Measurements from ENCODE around the gene GIGYF1. TPM values are rescaled to one million over a fixed set of nuclear protein-coding genes. Genes with fewer than 3 reads are reported as not detected.

The GIGYF1 gene
- total and polyA plus RNA-seq, 5 donors from 2014 or later: 0.71 to 82.4 (median 0.76) TPM

- Histone ChIP-seq H3K27ac (ENCODE audit: insufficient read depth, low read length, poor library complexity, severe bottlenecking) (no peak overlapping the region), H3K4me3 (ENCODE audit: low read depth, low read length) (no peak overlapping the region), H3K4me1 (ENCODE audit: control insufficient read depth, insufficient read depth, low read length, poor library complexity, severe bottlenecking) (peaks cover 26% of the 10 kb centered on the region), H3K9me3 (ENCODE audit: control insufficient read depth in 2 of 2, low read length in 2 of 2) (no peaks in the 10 kb centered on the region), H3K36me3 (ENCODE audit: control insufficient read depth, insufficient read depth, low read length) (peaks cover 51% of the 10 kb centered on the region), H3K27me3 (ENCODE audit: control insufficient read depth, insufficient read depth, low read length) (no peaks in the 10 kb centered on the region)
- DNase-seq (peak in 2 of 3 donors; percentile 17 to 53), ATAC-seq (ENCODE audit: low read depth in 2 of 2) (no peak)
- peak overlapping the region in 3 of 4 donors; percentile 16 to 49 (median 19) for H3K4me3 Mint-ChIP-seq
- no peaks in the 10 kb centered on the region for H3K27me3 Mint-ChIP-seq
- H3K36me3 Mint-ChIP-seq: peaks cover 8% of the 10 kb centered on the region
- peak overlapping the region in 2 of 3 donors; percentile 42 to 86 for H3K27ac Mint-ChIP-seq
- H3K4me1 Mint-ChIP-seq: peaks cover 4 to 45% (median 12%) of the 10 kb centered on the region in 4 donors
- H3K9me3 Mint-ChIP-seq: peaks cover 0 to 1% (median 0%) of the 10 kb centered on the region in 7 donors
These were observed 12.4 kb downstream of the GIGYF1 start for GRCh38 chr7:100681491-100682227.

- Mint-ChIP-seq H3K4me3 (peak overlapping the region in 2 of 4 donors; percentile 19 to 49), H3K27ac (peak overlapping the region in 2 of 3 donors; percentile 16 to 28), H3K4me1 (peaks cover 4 to 49% (median 14%) of the 10 kb centered on the region in 4 donors), H3K9me3 (peaks cover 0 to 1% (median 0%) of the 10 kb centered on the region in 7 donors), H3K36me3 (peaks cover 8% of the 10 kb centered on the region), H3K27me3 (no peaks in the 10 kb centered on the region)
- H3K27ac ChIP-seq (ENCODE audit: insufficient read depth, low read length, poor library complexity, severe bottlenecking): peak overlapping the region; percentile 41
- peaks cover 47% of the 10 kb centered on the region for H3K36me3 ChIP-seq (ENCODE audit: control insufficient read depth, insufficient read depth, low read length)
- H3K4me1 ChIP-seq (ENCODE audit: control insufficient read depth, insufficient read depth, low read length, poor library complexity, severe bottlenecking): peaks cover 35% of the 10 kb centered on the region
- DNase-seq: no peak
- H3K9me3 ChIP-seq (ENCODE audit: control insufficient read depth in 2 of 2, low read length in 2 of 2): no peaks in the 10 kb centered on the region
- no peak overlapping the region for H3K4me3 ChIP-seq (ENCODE audit: low read depth, low read length)
- H3K27me3 ChIP-seq (ENCODE audit: control insufficient read depth, insufficient read depth, low read length): no peaks in the 10 kb centered on the region
- ATAC-seq (ENCODE audit: low read depth in 2 of 2): no peak
These were observed 13.3 kb downstream of the GIGYF1 start for GRCh38 chr7:100680576-100681271.

GRCh38 chr7:100679927-100680575 is 14.0 kb downstream of the GIGYF1 start:
- H3K27me3 ChIP-seq (ENCODE audit: control insufficient read depth, insufficient read depth, low read length): no peaks in the 10 kb centered on the region
- Mint-ChIP-seq H3K9me3 (peaks cover 0 to 1% (median 0%) of the 10 kb centered on the region in 7 donors), H3K27me3 (no peaks in the 10 kb centered on the region), H3K36me3 (peaks cover 4% of the 10 kb centered on the region), H3K4me1 (peaks cover 4 to 49% (median 14%) of the 10 kb centered on the region in 4 donors), H3K4me3 (peak overlapping the region in 2 of 4 donors; percentile 43 to 54), H3K27ac (peak overlapping the region in 2 of 3 donors; percentile 16 to 28)
- H3K9me3 ChIP-seq (ENCODE audit: control insufficient read depth in 2 of 2, low read length in 2 of 2): no peaks in the 10 kb centered on the region
- H3K4me1 ChIP-seq (ENCODE audit: control insufficient read depth, insufficient read depth, low read length, poor library complexity, severe bottlenecking): peaks cover 35% of the 10 kb centered on the region
- no peak for ATAC-seq (ENCODE audit: low read depth in 2 of 2)
- H3K4me3 ChIP-seq (ENCODE audit: low read depth, low read length): no peak overlapping the region
- no peak overlapping the region for H3K27ac ChIP-seq (ENCODE audit: insufficient read depth, low read length, poor library complexity, severe bottlenecking)
- H3K36me3 ChIP-seq (ENCODE audit: control insufficient read depth, insufficient read depth, low read length): peaks cover 44% of the 10 kb centered on the region
- DNase-seq: no peak

- Mint-ChIP-seq H3K27ac (no peak overlapping the region), H3K4me1 (peaks cover 4 to 49% (median 14%) of the 10 kb centered on the region in 4 donors), H3K4me3 (no peak overlapping the region), H3K27me3 (no peaks in the 10 kb centered on the region), H3K36me3 (peaks cover 4% of the 10 kb centered on the region), H3K9me3 (peaks cover 0 to 1% (median 0%) of the 10 kb centered on the region in 7 donors)
- H3K27me3 ChIP-seq (ENCODE audit: control insufficient read depth, insufficient read depth, low read length): no peaks in the 10 kb centered on the region
- ATAC-seq (ENCODE audit: low read depth in 2 of 2) (no peak), DNase-seq (no peak)
- peaks cover 35% of the 10 kb centered on the region for H3K4me1 ChIP-seq (ENCODE audit: control insufficient read depth, insufficient read depth, low read length, poor library complexity, severe bottlenecking)
- H3K36me3 ChIP-seq (ENCODE audit: control insufficient read depth, insufficient read depth, low read length): peaks cover 36% of the 10 kb centered on the region
- H3K9me3 ChIP-seq (ENCODE audit: control insufficient read depth in 2 of 2, low read length in 2 of 2): no peaks in the 10 kb centered on the region
- H3K4me3 ChIP-seq (ENCODE audit: low read depth, low read length): no peak overlapping the region
- no peak overlapping the region for H3K27ac ChIP-seq (ENCODE audit: insufficient read depth, low read length, poor library complexity, severe bottlenecking)
These were observed 14.7 kb downstream of the GIGYF1 start for GRCh38 chr7:100679129-100679926.

- peaks cover 35% of the 10 kb centered on the region for H3K36me3 ChIP-seq (ENCODE audit: control insufficient read depth, insufficient read depth, low read length)
- ATAC-seq (ENCODE audit: low read depth in 2 of 2): no peak
- H3K4me1 ChIP-seq (ENCODE audit: control insufficient read depth, insufficient read depth, low read length, poor library complexity, severe bottlenecking): peaks cover 36% of the 10 kb centered on the region
- H3K27ac ChIP-seq (ENCODE audit: insufficient read depth, low read length, poor library complexity, severe bottlenecking): no peak overlapping the region
- H3K4me3 ChIP-seq (ENCODE audit: low read depth, low read length): no peak overlapping the region
- Mint-ChIP-seq H3K4me1 (peaks cover 4 to 49% (median 14%) of the 10 kb centered on the region in 4 donors), H3K9me3 (peaks cover 0 to 1% (median 0%) of the 10 kb centered on the region in 7 donors), H3K36me3 (peaks cover 3% of the 10 kb centered on the region), H3K27me3 (peaks cover under 1% of the 10 kb centered on the region), H3K4me3 (peak overlapping the region in 3 of 4 donors; percentile 24 to 96 (median 26)), H3K27ac (peak overlapping the region in 1 of 3 donors; percentile 79)
- no peaks in the 10 kb centered on the region for H3K9me3 ChIP-seq (ENCODE audit: control insufficient read depth in 2 of 2, low read length in 2 of 2)
- H3K27me3 ChIP-seq (ENCODE audit: control insufficient read depth, insufficient read depth, low read length): no peaks in the 10 kb centered on the region
- DNase-seq: no peak
These were observed 15.6 kb downstream of the GIGYF1 start for GRCh38 chr7:100678291-100678984.

- peaks cover 0 to 1% (median 0%) of the 10 kb centered on the region in 7 donors for H3K9me3 Mint-ChIP-seq
- no peaks in the 10 kb centered on the region for H3K36me3 Mint-ChIP-seq
- no peak overlapping the region for H3K4me3 ChIP-seq (ENCODE audit: low read depth, low read length)
- peaks cover 4 to 54% (median 18%) of the 10 kb centered on the region in 4 donors for H3K4me1 Mint-ChIP-seq
- H3K27ac Mint-ChIP-seq: peak overlapping the region; percentile 48 to 82 (median 75)
- H3K27me3 ChIP-seq (ENCODE audit: control insufficient read depth, insufficient read depth, low read length): no peaks in the 10 kb centered on the region
- no peaks in the 10 kb centered on the region for H3K9me3 ChIP-seq (ENCODE audit: control insufficient read depth in 2 of 2, low read length in 2 of 2)
- H3K36me3 ChIP-seq (ENCODE audit: control insufficient read depth, insufficient read depth, low read length): peaks cover 27% of the 10 kb centered on the region
- no peak overlapping the region for H3K27ac ChIP-seq (ENCODE audit: insufficient read depth, low read length, poor library complexity, severe bottlenecking)
- peaks cover 7% of the 10 kb centered on the region for H3K27me3 Mint-ChIP-seq
- no peak for DNase-seq
- no peak for ATAC-seq (ENCODE audit: low read depth in 2 of 2)
- H3K4me1 ChIP-seq (ENCODE audit: control insufficient read depth, insufficient read depth, low read length, poor library complexity, severe bottlenecking): peaks cover 41% of the 10 kb centered on the region
- H3K4me3 Mint-ChIP-seq: peak overlapping the region; percentile 61 to 96 (median 72)
These were observed 16.5 kb downstream of the GIGYF1 start for GRCh38 chr7:100677308-100678267.
